SK-N-SH (cell line): Measurements from ENCODE around the gene MAPT. TPM values are rescaled to one million over a fixed set of nuclear protein-coding genes. Genes with fewer than 3 reads are reported as not detected.

Experiments used
- CTCF ChIA-PET: fragments of 300-600, 350-600 bp; formaldehyde crosslinking; extraction: SDS; loops from one replicate; lab custom pipeline; 2021; lab: Yijun Ruan, JAX
- POLR2A ChIA-PET: fragments of 350-600 bp; sonication (Branson Sonifier 250); formaldehyde crosslinking; extraction: SDS; loops from one replicate; lab custom pipeline; 2020; ENCODE audit warnings: antibody characterized with exemption, inconsistent platforms; lab: Yijun Ruan, JAX
- DNase-seq: peaks from one replicate; pipeline ENCODE4 v3.0.0; 2012
- H2AFZ ChIP-seq: fragments of 200-600 bp; sonication (generic); 2 replicates; pipeline ENCODE4 v1.8.1; 2016; ENCODE audit warnings: antibody characterized with exemption, mild to moderate bottlenecking, low read depth
- H3F3A ChIP-seq: fragments of 200-600 bp; sonication (generic); replicated peaks from 2 replicates; pipeline ENCODE3; 2016; ENCODE audit warnings: antibody characterized with exemption, mild to moderate bottlenecking; ENCODE audit not compliant: insufficient read depth
- H3K27ac ChIP-seq, 2 experiments: fragments of 200-500 bp in 1 of 2; fragments of 200-600 bp in 1 of 2; sonication (Bioruptor generic) in 1 of 2; sonication (generic), shearing (Covaris generic) in 1 of 2; 2 replicates each; pipeline versions ENCODE4 v1.5.1 to v1.6.1; 2014 to 2016; ENCODE audit warnings: low read depth in 2 of 2, inconsistent platforms in 1 of 2, low read length in 1 of 2, mild to moderate bottlenecking in 1 of 2, mixed read lengths in 1 of 2
- H3K27me3 ChIP-seq: fragments of 200-600 bp; sonication (generic), shearing (Covaris generic); 2 replicates; pipeline ENCODE4 v1.6.1; 2016; ENCODE audit warnings: mixed run types; ENCODE audit not compliant: insufficient read depth
- H3K36me3 ChIP-seq, 2 experiments: fragments of 200-500 bp in 1 of 2; fragments of 200-600 bp in 1 of 2; sonication (Bioruptor generic) in 1 of 2; sonication (generic) in 1 of 2; replicated peaks in 1 of 2; 2 replicates each; pipeline versions ENCODE3 to v1.5.1; 2014 to 2016; ENCODE audit warnings: low read length in 1 of 2, mild to moderate bottlenecking in 1 of 2; ENCODE audit not compliant: insufficient read depth in 2 of 2, control insufficient read depth in 1 of 2
- H3K4me1 ChIP-seq, 2 experiments: fragments of 200-500 bp in 1 of 2; fragments of 200-600 bp in 1 of 2; sonication (Bioruptor generic) in 1 of 2; sonication (generic), shearing (Covaris generic) in 1 of 2; 2 replicates each; pipeline versions ENCODE4 v1.5.1 to v1.6.1; 2014 to 2016; ENCODE audit warnings: low read depth in 1 of 2, low read length in 1 of 2, mixed run types in 1 of 2; ENCODE audit not compliant: insufficient read depth in 2 of 2, control insufficient read depth in 1 of 2
- H3K4me2 ChIP-seq: fragments of 200-600 bp; sonication (generic), shearing (Covaris generic); 2 replicates; pipeline ENCODE4 v1.6.1; 2017; ENCODE audit warnings: mixed run types
- H3K4me3 ChIP-seq, 2 experiments: fragments of 200-500 bp in 1 of 2; fragments of 200-600 bp in 1 of 2; sonication (Bioruptor generic) in 1 of 2; sonication (generic), shearing (Covaris generic) in 1 of 2; 2 replicates each; pipeline versions ENCODE4 v1.5.1 to v1.8.1; 2014 to 2016; ENCODE audit warnings: low read depth in 2 of 2, inconsistent platforms in 1 of 2, low read length in 1 of 2, mild to moderate bottlenecking in 1 of 2, mixed read lengths in 1 of 2, moderate library complexity in 1 of 2
- H3K79me2 ChIP-seq: fragments of 200-600 bp; sonication (generic); 2 replicates; pipeline ENCODE4 v1.8.1; 2017; ENCODE audit warnings: mild to moderate bottlenecking; ENCODE audit not compliant: insufficient read depth
- H3K9ac ChIP-seq: fragments of 200-600 bp; sonication (generic); 2 replicates; pipeline ENCODE4 v1.6.1; 2017; ENCODE audit warnings: mixed run types
- H3K9me2 ChIP-seq: fragments of 200-600 bp; sonication (generic); 2 replicates; pipeline ENCODE4 v1.6.1; 2017; ENCODE audit warnings: mixed run types
- H3K9me3 ChIP-seq: fragments of 200-600 bp; sonication (generic); 2 replicates; pipeline ENCODE4 v1.6.1; 2017; ENCODE audit warnings: mixed run types, mild to moderate bottlenecking, moderate library complexity
- H4K20me1 ChIP-seq: fragments of 200-600 bp; sonication (generic); 2 replicates; pipeline ENCODE4 v1.6.1; 2017; ENCODE audit warnings: mild to moderate bottlenecking, mixed run types; ENCODE audit not compliant: insufficient read depth
- EP300 ChIP-seq, 2 experiments: IDR thresholded peaks; 2 replicates each; pipeline versions ENCODE4 v1.4.0 to v1.6.1; 2012; ENCODE audit warnings: borderline replicate concordance in 1 of 2, low read depth in 1 of 2, low read length in 1 of 2
- MAX ChIP-seq: IDR thresholded peaks from 2 replicates; pipeline ENCODE4 v1.4.0; 2012; ENCODE audit warnings: low read depth
- MEF2A ChIP-seq: IDR thresholded peaks from 2 replicates; pipeline ENCODE4 v1.4.0; 2012; ENCODE audit warnings: low read depth, borderline replicate concordance
- NFIC ChIP-seq: IDR thresholded peaks from 2 replicates; pipeline ENCODE4 v1.4.0; 2012; ENCODE audit warnings: borderline replicate concordance
- NRF1 ChIP-seq: IDR thresholded peaks from 2 replicates; pipeline ENCODE4 v1.6.1; 2012; ENCODE audit warnings: low read depth, mild to moderate bottlenecking, low read length
- POLR2AphosphoS5 ChIP-seq: IDR thresholded peaks from 2 replicates; pipeline ENCODE4 v1.6.1; 2012; ENCODE audit warnings: low read depth, low read length
- RAD21 ChIP-seq: IDR thresholded peaks from 2 replicates; pipeline ENCODE4 v1.6.1; 2012; ENCODE audit warnings: mild to moderate bottlenecking, low read length
- RCOR1 ChIP-seq: fragments of 150-350 bp; IDR thresholded peaks from 2 replicates; pipeline ENCODE4 v1.6.1; 2017; ENCODE audit warnings: antibody characterized with exemption, low read length
- REST ChIP-seq: IDR thresholded peaks from 2 replicates; pipeline ENCODE4 v1.6.1; 2012; ENCODE audit warnings: mild to moderate bottlenecking, low read depth, low read length, moderate library complexity
- RFX5 ChIP-seq: IDR thresholded peaks from 2 replicates; pipeline ENCODE4 v1.6.1; 2012; ENCODE audit warnings: mild to moderate bottlenecking, improper control_type of control experiment, low read length
- TAF1 ChIP-seq: IDR thresholded peaks from 2 replicates; pipeline ENCODE4 v1.6.1; 2012; ENCODE audit warnings: low read depth, mild to moderate bottlenecking, low read length, moderate library complexity, borderline replicate concordance
- TCF12 ChIP-seq: IDR thresholded peaks from 2 replicates; pipeline ENCODE4 v1.4.0; 2012
- TEAD4 ChIP-seq: IDR thresholded peaks from 2 replicates; pipeline ENCODE4 v1.4.0; 2012; ENCODE audit warnings: mild to moderate bottlenecking, borderline replicate concordance; ENCODE audit not compliant: insufficient read depth
- USF1 ChIP-seq: IDR thresholded peaks from 2 replicates; pipeline ENCODE4 v1.4.0; 2012; ENCODE audit warnings: low read depth, borderline replicate concordance
- USF2 ChIP-seq: fragments of 150-350 bp; IDR thresholded peaks from 2 replicates; pipeline ENCODE4 v1.6.1; 2017; ENCODE audit warnings: antibody characterized with exemption, low read length, low read depth, borderline replicate concordance
- ZBTB33 ChIP-seq: IDR thresholded peaks from 2 replicates; pipeline ENCODE4 v1.4.0; 2012; ENCODE audit warnings: low read depth, borderline replicate concordance
- WGBS: methylation state at CpG from one replicate; pipeline ENCODE4 v1.1.6; 2017; ENCODE audit warnings: low lambda C conversion rate; 5-methylcytosine and 5-hydroxymethylcytosine counted together
- polyA plus RNA-seq, 3 experiments: library from polyadenylated mRNA; depleted of rRNA; stranded (reverse); fragments of >200 nt; gene quantifications; 2 replicates each; pipeline ENCODE4 v1.2.3, GENCODE V29; 2012

The MAPT gene
- polyA plus RNA-seq, 1 of the 3 experiments (the other 2 are of a cell fraction) = 0.74 TPM

GRCh38 chr17:45996282-45996937 lies 102.1 kb downstream of the MAPT start:
- TF ChIP-seq POLR2AphosphoS5 (no peak), TEAD4 (no peak), RFX5 (no peak), MAX (no peak), RCOR1 (no peak), RAD21 (no peak), TCF12 (no peak), ZBTB33 (no peak), MEF2A (no peak), NRF1 (no peak), EP300 (IDR thresholded peaks at IDR 0.05; ENCODE audit: borderline replicate concordance in 1 of 2, low read depth in 1 of 2, low read length in 1 of 2) (no peak)
- TF ChIP-seq, all 33 proteins: peak for 0
- POLR2A ChIA-PET = no interaction called here
- no peak overlapping the region for H2AFZ ChIP-seq
- DNase-seq = no peak
- no peak overlapping the region for H3K27ac ChIP-seq
- no peaks in the 10 kb centered on the region for H3K9me2 ChIP-seq
- H4K20me1 ChIP-seq = no peaks in the 10 kb centered on the region
- H3K36me3 ChIP-seq = no peaks in the 10 kb centered on the region
- H3K9me3 ChIP-seq = no peaks in the 10 kb centered on the region
- no peak overlapping the region for H3K4me2 ChIP-seq
- 81% methylated on average over 27 of the region's 31 CpGs for WGBS
- no peak overlapping the region for H3K4me3 ChIP-seq
- H3K9ac ChIP-seq = no peak overlapping the region
- no peaks in the 10 kb centered on the region for H3K27me3 ChIP-seq
- H3F3A ChIP-seq = no peaks in the 10 kb centered on the region
- CTCF ChIA-PET = no interaction called here
- no peaks in the 10 kb centered on the region for H3K79me2 ChIP-seq
- no peaks in the 10 kb centered on the region; a peak in 1 of 4 replicates for H3K4me1 ChIP-seq

GRCh38 chr17:45997166-45997565 lies 102.8 kb downstream of the MAPT start:
- H3K9me2 ChIP-seq = no peaks in the 10 kb centered on the region
- POLR2A ChIA-PET = no interaction called here
- no peaks in the 10 kb centered on the region for H3F3A ChIP-seq
- WGBS = 82% methylated on average over 12 of the region's 13 CpGs
- no peak overlapping the region for H3K9ac ChIP-seq
- H3K79me2 ChIP-seq = no peaks in the 10 kb centered on the region
- TF ChIP-seq REST = no peak
- no peak for TF ChIP-seq USF2
- TF ChIP-seq NFIC = no peak
- TF ChIP-seq TAF1 = no peak
- TF ChIP-seq USF1 = no peak
- TF ChIP-seq NRF1 = no peak
- TF ChIP-seq POLR2AphosphoS5 = no peak
- no peak overlapping the region for H3K4me3 ChIP-seq
- no peak overlapping the region; the same call in 1 of the 2 replicates for H3K4me2 ChIP-seq
- H4K20me1 ChIP-seq = no peaks in the 10 kb centered on the region
- no peak overlapping the region for H3K27ac ChIP-seq
- no peaks in the 10 kb centered on the region for H3K27me3 ChIP-seq
- H3K4me1 ChIP-seq = no peaks in the 10 kb centered on the region; a peak in 1 of 4 replicates
- DNase-seq = no peak
- no peaks in the 10 kb centered on the region for H3K9me3 ChIP-seq
- H2AFZ ChIP-seq = no peak overlapping the region; the same call in 1 of the 2 replicates
- CTCF ChIA-PET = interaction anchor here (1.7 to 8.5 kb wide), 2 partner anchors 47 to 216 kb away, joined by 6 to 104 read pairs; no protein-coding TSS in a partner anchor
- no peaks in the 10 kb centered on the region for H3K36me3 ChIP-seq
